ACHN (cell line): ENCODE results near the gene CBX4.

Experiments
- DNase-seq: peaks from one replicate; pipeline ENCODE4 v3.0.0-alpha.2; 2015
- in situ Hi-C: cut with HindIII; loops from 2 replicates; pipeline ENCODE4 v1.10.0; 2017; ENCODE audit warnings: low sequenced_read_pairs, low pct_ligation_motif_present, low pct_unique_long_range_greater_than_20kb

Gene CBX4

DNA sequence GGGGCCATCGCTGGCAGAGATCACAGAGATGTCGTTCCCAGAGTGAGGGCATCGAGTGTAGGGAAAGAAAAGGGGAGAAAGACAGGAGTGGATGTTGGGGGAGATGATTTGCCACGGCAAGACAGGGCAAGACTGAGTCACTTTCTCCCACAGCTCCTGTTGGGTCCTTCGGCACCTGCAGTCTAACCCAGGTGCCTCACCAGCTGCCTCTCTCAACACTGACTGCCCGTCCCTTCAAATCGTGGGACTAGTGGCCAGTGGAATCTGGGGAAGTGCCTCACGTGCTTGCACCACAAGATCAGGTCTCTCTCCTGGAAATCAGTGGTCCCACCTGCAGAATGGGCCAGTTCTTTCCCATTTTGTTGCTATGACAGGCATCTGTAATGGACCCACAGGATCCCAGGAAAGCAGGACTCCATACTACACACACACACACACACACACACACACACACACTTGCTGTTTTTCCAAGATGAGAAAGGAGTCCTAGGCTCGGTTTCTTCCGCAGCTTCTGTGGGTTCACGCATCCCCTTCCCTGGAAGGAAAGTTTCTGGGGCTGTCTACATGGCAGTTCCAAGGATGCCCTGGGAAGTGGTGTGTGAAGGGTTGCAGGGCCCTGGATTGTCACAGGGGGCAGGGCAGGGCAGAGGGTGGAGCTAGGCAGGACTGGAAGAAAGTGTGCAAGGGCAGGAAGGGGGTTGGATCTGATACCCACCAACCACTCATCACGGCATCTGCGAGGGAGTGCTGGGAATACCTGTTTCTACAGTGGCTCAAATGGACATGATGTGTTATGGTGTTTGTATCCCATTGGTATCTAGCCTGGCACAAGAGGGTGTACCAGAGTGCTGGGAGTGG, 32.1 kb downstream of the CBX4 start:
- in situ Hi-C loops, result no loop called here
- DNase-seq, result no peak

- no peak for DNase-seq
- in situ Hi-C loops, result no loop called here
Measured at GRCh38 chr17:79806446-79806760, 32.8 kb downstream of the CBX4 start.

- no peak for DNase-seq
- in situ Hi-C loops, result no loop called here
Measured at GRCh38 chr17:79804856-79805696, 34.2 kb downstream of the CBX4 start.

- in situ Hi-C loops, result no loop called here
- DNase-seq, result no peak
Measured at GRCh38 chr17:79803997-79804855, 35.0 kb downstream of the CBX4 start.

DNA sequence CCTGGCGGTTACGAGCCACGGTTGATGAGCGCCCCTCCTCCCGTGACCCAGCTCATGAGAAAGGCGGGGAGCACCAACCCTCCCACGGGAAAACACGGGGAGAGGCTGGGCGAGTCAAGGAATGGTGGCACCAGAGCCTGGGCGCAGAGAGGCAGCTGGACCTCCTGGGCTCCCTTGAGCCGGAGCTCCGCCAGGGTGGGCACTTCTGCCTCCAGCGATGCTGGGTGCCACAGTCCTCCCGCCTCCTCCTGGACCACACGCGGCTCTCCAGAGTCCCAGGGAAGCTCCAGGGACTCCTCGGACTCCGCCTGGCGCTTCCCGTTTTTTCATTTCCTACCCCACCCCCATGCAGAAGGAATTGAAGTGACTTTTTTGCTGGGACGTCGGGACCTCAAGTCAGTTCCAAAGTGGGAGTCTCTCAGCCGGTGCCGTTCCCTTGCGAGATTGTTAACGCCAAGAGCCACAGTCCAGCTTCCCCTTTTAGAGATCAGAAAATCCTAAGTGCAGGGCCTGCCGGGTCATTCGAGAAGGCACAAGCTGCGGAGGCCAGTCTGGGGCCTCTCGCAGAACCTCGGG, 35.7 kb downstream of the CBX4 start:
- DNase-seq, result no peak
- in situ Hi-C loops, result no loop called here

GRCh38 chr17:79802736-79803420, 36.4 kb downstream of the CBX4 start:
- no peak for DNase-seq
- in situ Hi-C loops, result no loop called here

- in situ Hi-C loops, result no loop called here
- no peak for DNase-seq
Measured at GRCh38 chr17:79802039-79802735, 37.1 kb downstream of the CBX4 start.

- in situ Hi-C loops, result no loop called here
- DNase-seq, result peak; percentile 59
Measured at GRCh38 chr17:79801156-79802038, 37.8 kb downstream of the CBX4 start.

- in situ Hi-C loops, result no loop called here
- DNase-seq, result peak; percentile 57
Measured at GRCh38 chr17:79800325-79801155, 38.7 kb downstream of the CBX4 start.

- no peak for DNase-seq
- in situ Hi-C loops, result no loop called here
Measured at GRCh38 chr17:79799538-79800324, 39.5 kb downstream of the CBX4 start.

GRCh38 chr17:79799174-79799537, 40.1 kb downstream of the CBX4 start:
- in situ Hi-C loops, result no loop called here
- DNase-seq, result no peak

- in situ Hi-C loops, result no loop called here
- no peak for DNase-seq
Measured at GRCh38 chr17:79798299-79799173, 40.7 kb downstream of the CBX4 start.

GRCh38 chr17:79797492-79798298, 41.5 kb downstream of the CBX4 start:
- no peak for DNase-seq
- in situ Hi-C loops, result no loop called here
